DND-41 (cell line): Measurements from ENCODE around the gene DEAF1.

Experiments used
- CTCF ChIP-seq: IDR thresholded peaks from 2 replicates; pipeline ENCODE4 v1.5.1; 2012; ENCODE audit warnings: borderline replicate concordance, low read length, moderate library complexity, mild to moderate bottlenecking; ENCODE audit not compliant: poor library complexity, severe bottlenecking; ENCODE audit errors: extremely low read depth
- EZH2 ChIP-seq: IDR thresholded peaks from 3 replicates; pipeline ENCODE4 v1.6.1; 2012; ENCODE audit warnings: borderline replicate concordance, low read depth, mild to moderate bottlenecking, moderate library complexity, low read length, inconsistent platforms; ENCODE audit not compliant: severe bottlenecking

GRCh38 chr11:704781-705645, 10.0 kb upstream of the DEAF1 start:
- TF ChIP-seq CTCF (no peak), EZH2 (no peak)
